Occipital lobe (tissue), 2 donors: ENCODE results near the gene TNFRSF19. TPM values are rescaled to one million over a fixed set of nuclear protein-coding genes. Genes with fewer than 3 reads are reported as not detected.
"Not testable (repeated sequence)": the region's sequence is repeated elsewhere in the genome, so short reads cannot be mapped to it uniquely, and the experiment has no call there.

ENCODE experiments used
- DNase-seq: peaks from one replicate; lab custom pipeline; 2025; lab: John Stamatoyannopoulos, UW
- total RNA-seq: library from RNA; depleted of rRNA; stranded (reverse); fragments of >200 nt; gene quantifications from one replicate; pipeline ENCODE4 v1.2.3, GENCODE V29; 2014

The TNFRSF19 gene
- total RNA-seq, 1 donor from 2014 or later: 18.6 TPM

DNA sequence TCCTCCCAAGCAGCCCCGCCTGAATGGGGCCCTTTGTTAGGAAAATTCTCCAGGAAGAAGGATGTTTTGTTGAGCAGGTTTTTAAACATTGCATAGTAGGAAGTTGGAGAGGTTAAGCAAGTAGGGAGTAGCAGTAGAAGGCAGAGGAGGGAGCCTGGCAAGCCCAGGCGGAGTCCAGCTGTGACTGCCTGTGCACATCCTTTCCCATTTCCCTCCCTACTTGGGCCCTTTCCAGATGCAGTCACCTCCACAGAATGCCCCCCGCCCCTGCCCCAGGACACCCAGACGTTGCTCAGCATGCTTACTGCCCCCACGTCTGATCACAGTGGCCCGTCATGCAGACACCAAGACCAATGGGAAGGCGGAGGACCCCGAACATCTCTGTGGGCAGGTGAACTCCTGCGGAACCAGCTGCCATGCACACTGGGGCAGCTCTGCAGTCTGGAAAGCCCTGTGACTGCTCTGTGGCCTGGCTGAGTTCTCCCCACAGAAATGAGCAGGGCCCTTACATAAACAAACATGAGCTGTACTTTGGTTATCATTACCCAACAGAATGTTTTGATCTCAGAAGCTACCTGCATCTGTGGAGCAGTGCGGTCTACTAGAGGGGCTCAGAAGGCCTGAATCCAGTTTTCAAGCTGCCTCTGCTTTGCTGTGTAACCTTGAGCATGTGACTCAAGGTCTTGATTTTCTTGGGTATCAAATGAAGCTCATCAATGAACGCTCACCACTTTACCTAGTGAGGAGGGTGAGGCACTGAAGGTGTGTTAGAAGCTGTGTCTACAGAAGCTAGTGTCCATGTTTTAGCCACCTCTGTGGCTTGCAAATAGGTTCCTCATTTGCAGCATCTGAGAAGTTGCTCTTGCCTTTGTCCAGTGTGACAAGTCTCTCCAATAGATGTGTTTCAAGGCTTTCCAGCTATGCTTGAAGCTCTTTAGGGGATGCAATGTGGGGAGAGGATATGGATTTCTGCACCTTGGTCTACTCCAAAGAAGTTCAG is 84.2 kb downstream of the TNFRSF19 start:
- no peak for DNase-seq

- no peak for DNase-seq
These were observed 85.1 kb downstream of the TNFRSF19 start for GRCh38 chr13:23655321-23655720.

DNA sequence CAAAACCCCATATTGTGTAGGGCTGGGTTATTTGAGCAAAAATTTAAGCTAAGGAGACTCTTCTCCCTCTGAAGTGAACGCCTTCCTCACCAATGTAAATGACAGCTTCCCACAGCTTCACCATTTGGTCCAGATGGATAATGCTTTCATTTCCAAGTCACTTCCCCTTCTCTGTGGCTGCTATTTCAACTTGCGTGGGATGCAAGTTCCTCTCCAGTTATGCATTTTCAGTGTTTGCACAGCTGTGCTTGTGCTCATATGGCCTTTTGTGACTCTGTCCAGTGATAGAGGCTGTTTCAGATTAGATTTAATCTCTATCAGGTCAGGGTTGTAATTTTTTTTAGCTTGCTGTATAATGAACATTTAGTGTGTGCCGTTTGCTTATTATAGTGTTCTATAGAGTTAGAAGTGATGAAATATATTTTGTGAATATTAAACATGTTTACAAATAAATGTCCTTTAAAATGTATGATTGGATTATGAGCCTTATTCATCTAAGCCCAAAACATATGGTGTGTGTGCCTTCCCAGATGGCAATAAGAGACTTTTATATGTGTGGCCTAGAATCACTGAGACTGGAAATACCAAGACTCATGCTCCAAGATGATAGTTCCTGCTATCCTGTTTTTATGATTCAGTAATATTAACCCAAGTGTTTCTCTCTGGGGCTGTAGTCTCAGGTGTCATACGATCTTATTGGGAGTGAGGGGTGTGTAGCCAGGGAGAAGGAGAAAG is 86.6 kb downstream of the TNFRSF19 start:
- no peak for DNase-seq

DNA sequence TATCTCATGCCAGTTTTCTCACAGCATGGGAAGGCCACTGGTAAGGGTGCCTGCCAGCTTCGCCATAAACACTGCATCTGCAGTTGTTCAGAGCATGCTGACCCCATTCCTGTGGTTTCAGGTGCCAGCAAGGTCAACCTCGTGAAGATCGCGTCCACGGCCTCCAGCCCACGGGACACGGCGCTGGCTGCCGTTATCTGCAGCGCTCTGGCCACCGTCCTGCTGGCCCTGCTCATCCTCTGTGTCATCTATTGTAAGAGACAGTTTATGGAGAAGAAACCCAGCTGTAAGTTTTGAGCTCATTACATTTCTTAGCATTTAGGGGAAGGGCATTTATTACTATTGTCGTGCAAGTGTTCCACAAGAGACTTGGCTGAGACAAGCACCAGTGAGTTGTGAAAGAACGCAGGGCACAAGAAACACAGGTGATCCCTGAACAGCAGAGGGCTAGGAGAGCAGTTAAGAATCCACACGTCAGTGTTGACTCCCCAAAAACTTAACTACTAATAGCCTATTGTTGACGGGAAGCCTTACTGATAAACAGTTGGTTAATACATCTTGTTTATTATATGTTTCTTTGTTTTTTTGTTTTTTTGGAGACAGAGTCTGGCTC is 88.8 kb downstream of the TNFRSF19 start:
- DNase-seq: no peak

- DNase-seq: no peak
These were observed 90.0 kb downstream of the TNFRSF19 start for GRCh38 chr13:23660249-23660648.

DNA sequence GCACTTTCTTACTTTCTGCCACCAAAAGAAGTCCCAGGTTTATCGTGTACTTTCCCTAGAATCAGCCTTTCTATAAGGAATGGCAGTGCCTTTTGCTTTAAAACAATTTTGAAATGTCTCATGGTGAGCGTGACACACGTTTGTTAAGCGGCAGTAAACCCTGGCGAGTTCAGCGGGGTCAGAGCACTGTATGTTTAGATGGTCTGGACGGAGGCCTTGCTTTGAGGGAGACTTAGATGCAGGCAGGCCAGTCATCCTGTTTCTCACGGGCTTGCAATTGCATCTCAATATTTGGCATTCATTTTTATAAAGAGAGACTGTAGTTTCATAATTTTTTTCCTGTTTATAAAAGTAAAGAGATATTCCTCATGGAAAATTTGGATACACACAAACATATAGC is 96.4 kb downstream of the TNFRSF19 start:
- no peak for DNase-seq

GRCh38 chr13:23667750-23668149 is 97.5 kb downstream of the TNFRSF19 start:
- no peak for DNase-seq

DNA sequence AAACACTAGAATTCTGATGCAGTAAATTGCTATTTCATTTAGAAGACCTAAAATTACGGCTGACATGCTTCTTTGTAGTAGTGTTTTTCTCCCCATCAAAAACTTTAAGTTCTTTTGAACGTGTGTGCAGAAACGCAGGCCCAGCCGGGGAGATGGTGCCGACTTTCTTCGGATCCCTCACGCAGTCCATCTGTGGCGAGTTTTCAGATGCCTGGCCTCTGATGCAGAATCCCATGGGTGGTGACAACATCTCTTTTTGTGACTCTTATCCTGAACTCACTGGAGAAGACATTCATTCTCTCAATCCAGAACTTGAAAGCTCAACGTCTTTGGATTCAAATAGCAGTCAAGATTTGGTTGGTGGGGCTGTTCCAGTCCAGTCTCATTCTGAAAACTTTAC is 98.3 kb downstream of the TNFRSF19 start:
- no peak for DNase-seq

- no peak for DNase-seq
These were observed 100.6 kb downstream of the TNFRSF19 start for GRCh38 chr13:23670793-23671192.

GRCh38 chr13:23671377-23671776 is 101.2 kb downstream of the TNFRSF19 start:
- no peak for DNase-seq

GRCh38 chr13:23671897-23672296 is 101.7 kb downstream of the TNFRSF19 start:
- no peak for DNase-seq

GRCh38 chr13:23672616-23673015 is 102.4 kb downstream of the TNFRSF19 start:
- no peak for DNase-seq

DNA sequence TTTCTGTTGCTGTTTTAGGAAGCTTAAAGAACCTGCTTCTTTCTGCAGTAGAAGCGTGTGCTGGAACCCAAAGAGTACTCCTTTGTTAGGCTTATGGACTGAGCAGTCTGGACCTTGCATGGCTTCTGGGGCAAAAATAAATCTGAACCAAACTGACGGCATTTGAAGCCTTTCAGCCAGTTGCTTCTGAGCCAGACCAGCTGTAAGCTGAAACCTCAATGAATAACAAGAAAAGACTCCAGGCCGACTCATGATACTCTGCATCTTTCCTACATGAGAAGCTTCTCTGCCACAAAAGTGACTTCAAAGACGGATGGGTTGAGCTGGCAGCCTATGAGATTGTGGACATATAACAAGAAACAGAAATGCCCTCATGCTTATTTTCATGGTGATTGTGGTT is 103.1 kb downstream of the TNFRSF19 start:
- DNase-seq: no peak

GRCh38 chr13:23673867-23674605 is 103.8 kb downstream of the TNFRSF19 start:
- DNase-seq: no peak

DNA sequence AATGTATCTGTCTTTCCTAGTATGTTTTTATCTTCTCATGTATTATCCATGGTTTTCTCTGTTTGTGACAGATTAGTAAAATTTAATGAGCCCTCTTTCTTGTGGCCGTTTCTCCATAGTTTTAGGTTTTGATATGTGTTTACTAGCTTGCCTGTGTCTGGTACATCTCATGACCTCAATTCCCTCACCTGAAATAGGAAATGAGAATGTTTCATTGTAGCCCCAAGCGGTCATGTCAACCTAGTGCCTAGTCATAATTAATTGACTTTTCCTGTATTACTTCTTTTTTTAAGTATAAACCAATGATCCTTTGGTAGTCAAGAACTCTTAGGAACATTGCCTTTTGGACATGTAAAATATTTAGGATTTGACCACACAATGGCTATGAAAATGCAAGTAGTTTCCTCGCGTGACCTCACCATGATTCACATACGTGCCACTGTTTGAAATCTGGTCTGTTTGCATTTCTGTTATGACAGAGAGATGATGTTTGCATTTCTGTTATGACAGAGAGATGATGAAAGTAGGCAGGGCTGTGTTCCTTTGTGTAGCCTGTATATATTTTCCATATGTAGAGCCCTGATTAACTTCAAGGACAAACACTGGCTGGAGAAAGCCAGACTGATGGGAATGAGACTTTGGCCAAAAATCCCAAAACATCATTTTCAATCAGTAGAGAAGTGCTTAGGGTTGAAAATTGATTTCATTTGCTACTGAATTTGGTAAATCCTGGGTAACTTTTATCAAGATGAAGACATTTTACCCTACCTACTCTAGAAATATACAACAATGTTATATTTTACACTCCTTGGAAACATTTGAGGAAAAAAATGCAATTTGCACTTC is 104.8 kb downstream of the TNFRSF19 start:
- DNase-seq: no peak

- DNase-seq: not testable (repeated sequence)
These were observed 107.6 kb downstream of the TNFRSF19 start for GRCh38 chr13:23677679-23678288.

- no peak for DNase-seq
These were observed 108.6 kb downstream of the TNFRSF19 start for GRCh38 chr13:23678795-23679194.

- DNase-seq: no peak
These were observed 109.0 kb downstream of the TNFRSF19 start for GRCh38 chr13:23679220-23679619.

- no peak for DNase-seq
These were observed 110.8 kb downstream of the TNFRSF19 start for GRCh38 chr13:23680845-23681669.
